Gastroesophageal sphincter (tissue), 4 donors: ENCODE data around the gene ANKS4B. TPM values are rescaled to one million over a fixed set of nuclear protein-coding genes. Genes with fewer than 3 reads are reported as not detected.

Experiments used
- ATAC-seq: fragments of 150-250 bp; one replicate; pipeline ENCODE4 v1.9.1; 2016; ENCODE audit warnings: mild to moderate bottlenecking, moderate library complexity
- H3K27ac ChIP-seq, 4 donors: fragments of 200-600 bp; sonication (generic) in 3 of 4; 1 replicate in 3 of 4; 2 replicates in 1 of 4; pipeline ENCODE4 v1.5.1; 2016 to 2019
- H3K27me3 ChIP-seq: fragments of 200-600 bp; sonication (generic); one replicate; pipeline ENCODE4 v1.5.1; 2019
- H3K36me3 ChIP-seq, 2 donors: fragments of 200-600 bp; sonication (generic); one replicate each; pipeline ENCODE4 v1.5.1; 2019; ENCODE audit warnings: control low read depth in 1 of 2
- H3K4me1 ChIP-seq, 3 donors: fragments of 200-600 bp; sonication (generic); 1 replicate in 2 of 3; 2 replicates in 1 of 3; pipeline ENCODE4 v1.5.1; 2016 to 2019; ENCODE audit warnings: control low read depth in 2 of 3
- H3K4me3 ChIP-seq, 2 donors: fragments of 200-600 bp; sonication (generic); one replicate each; pipeline ENCODE4 v1.5.1; 2019; ENCODE audit warnings: mild to moderate bottlenecking in 1 of 2, moderate library complexity in 1 of 2
- H3K9me3 ChIP-seq, 3 donors: fragments of 200-600 bp; sonication (generic); one replicate each; pipeline ENCODE4 v1.5.1; 2017 to 2019; ENCODE audit warnings: control low read depth in 2 of 3
- EP300 ChIP-seq: sonication (generic); formaldehyde crosslinking; IDR thresholded peaks from one replicate; pipeline ENCODE4 v1.6.1; 2017; ENCODE audit warnings: antibody characterized with exemption, mild to moderate bottlenecking
- POLR2A ChIP-seq, 2 donors: fragments of 450-650 bp; IDR thresholded peaks; one replicate each; pipeline ENCODE4 v1.6.1; 2017; ENCODE audit warnings: antibody characterized with exemption in 2 of 2, mild to moderate bottlenecking in 2 of 2, moderate library complexity in 1 of 2
- POLR2AphosphoS5 ChIP-seq: sonication (generic); formaldehyde crosslinking; IDR thresholded peaks from one replicate; pipeline ENCODE4 v1.6.1; 2017; ENCODE audit warnings: antibody characterized with exemption
- WGBS, 2 donors: methylation state at CpG; one replicate each; pipeline ENCODE4 v1.1.5; 2018; ENCODE audit warnings: low coverage in 1 of 2; 5-methylcytosine and 5-hydroxymethylcytosine counted together
- total RNA-seq, 4 donors: library from RNA; depleted of rRNA; stranded (reverse); fragments of >200 nt; gene quantifications; one replicate each; pipeline ENCODE4 v1.1.0, GENCODE V29; 2016
- TF ChIP-seq, protein P1 (sequence below), 4 experiments: fragments of 200-600 bp in 2 of 4; fragments of 450-650 bp in 2 of 4; sonication (generic) in 1 of 4; IDR thresholded peaks; one replicate each; pipeline ENCODE4 v1.5.1; 2017 to 2019; ENCODE audit warnings: antibody characterized with exemption in 4 of 4, mild to moderate bottlenecking in 2 of 4, moderate library complexity in 2 of 4

Gene ANKS4B
- total RNA-seq, 4 donors from 2014 or later, result not detected

- no peak for ATAC-seq
- Histone ChIP-seq H3K36me3 (peaks cover 0 to 22% of the 10 kb centered on the region in 2 donors), H3K4me3 (no peak overlapping the region), H3K27me3 (no peaks in the 10 kb centered on the region), H3K27ac (no peak overlapping the region), H3K9me3 (no peaks in the 10 kb centered on the region), H3K4me1 (peaks cover 0 to 7% (median 0%) of the 10 kb centered on the region in 3 donors)
- 56 to 67% methylated on average over 3 to 4 of the region's 4 CpGs for WGBS, 2 donors
- TF ChIP-seq POLR2A (IDR thresholded peaks at IDR 0.05) (no peak), POLR2AphosphoS5 (no peak), EP300 (no peak)
- TF ChIP-seq, protein P1, sequence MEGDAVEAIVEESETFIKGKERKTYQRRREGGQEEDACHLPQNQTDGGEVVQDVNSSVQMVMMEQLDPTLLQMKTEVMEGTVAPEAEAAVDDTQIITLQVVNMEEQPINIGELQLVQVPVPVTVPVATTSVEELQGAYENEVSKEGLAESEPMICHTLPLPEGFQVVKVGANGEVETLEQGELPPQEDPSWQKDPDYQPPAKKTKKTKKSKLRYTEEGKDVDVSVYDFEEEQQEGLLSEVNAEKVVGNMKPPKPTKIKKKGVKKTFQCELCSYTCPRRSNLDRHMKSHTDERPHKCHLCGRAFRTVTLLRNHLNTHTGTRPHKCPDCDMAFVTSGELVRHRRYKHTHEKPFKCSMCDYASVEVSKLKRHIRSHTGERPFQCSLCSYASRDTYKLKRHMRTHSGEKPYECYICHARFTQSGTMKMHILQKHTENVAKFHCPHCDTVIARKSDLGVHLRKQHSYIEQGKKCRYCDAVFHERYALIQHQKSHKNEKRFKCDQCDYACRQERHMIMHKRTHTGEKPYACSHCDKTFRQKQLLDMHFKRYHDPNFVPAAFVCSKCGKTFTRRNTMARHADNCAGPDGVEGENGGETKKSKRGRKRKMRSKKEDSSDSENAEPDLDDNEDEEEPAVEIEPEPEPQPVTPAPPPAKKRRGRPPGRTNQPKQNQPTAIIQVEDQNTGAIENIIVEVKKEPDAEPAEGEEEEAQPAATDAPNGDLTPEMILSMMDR (IDR thresholded peaks at IDR 0.05), result no peak
Measured at GRCh38 chr16:21186326-21186691, 47.2 kb upstream of the ANKS4B start.

DNA sequence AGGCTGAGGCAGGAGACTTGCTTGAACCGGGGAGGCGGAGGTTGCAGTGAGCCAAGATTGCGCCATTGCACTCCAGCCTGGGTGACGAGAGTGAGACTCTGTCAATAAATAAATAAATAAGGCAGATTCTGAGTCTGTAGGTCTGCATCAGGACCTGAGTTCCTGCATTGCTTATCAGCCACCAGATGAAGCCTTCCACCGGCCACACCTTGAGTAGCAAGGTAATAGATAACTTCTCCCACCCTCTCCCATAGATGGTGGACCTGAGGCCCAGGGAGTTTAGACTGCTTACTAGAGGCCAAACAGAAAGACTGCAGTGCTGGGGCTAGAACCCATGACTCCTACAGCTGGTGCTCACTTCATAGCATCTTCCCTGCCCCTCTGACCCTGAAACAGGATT, 44.2 kb upstream of the ANKS4B start:
- Histone ChIP-seq H3K36me3 (no peaks in the 10 kb centered on the region), H3K9me3 (no peaks in the 10 kb centered on the region), H3K4me3 (no peak overlapping the region), H3K27ac (no peak overlapping the region), H3K4me1 (peaks cover 0 to 7% (median 0%) of the 10 kb centered on the region in 3 donors), H3K27me3 (no peaks in the 10 kb centered on the region)
- no peak for ATAC-seq
- 79 to 100% methylated on average over 2 to 5 of the region's 5 CpGs for WGBS, 2 donors
- no peak for TF ChIP-seq POLR2A (IDR thresholded peaks at IDR 0.05)
- TF ChIP-seq, protein P1 (IDR thresholded peaks at IDR 0.05), result no peak
- no peak for TF ChIP-seq POLR2AphosphoS5

DNA sequence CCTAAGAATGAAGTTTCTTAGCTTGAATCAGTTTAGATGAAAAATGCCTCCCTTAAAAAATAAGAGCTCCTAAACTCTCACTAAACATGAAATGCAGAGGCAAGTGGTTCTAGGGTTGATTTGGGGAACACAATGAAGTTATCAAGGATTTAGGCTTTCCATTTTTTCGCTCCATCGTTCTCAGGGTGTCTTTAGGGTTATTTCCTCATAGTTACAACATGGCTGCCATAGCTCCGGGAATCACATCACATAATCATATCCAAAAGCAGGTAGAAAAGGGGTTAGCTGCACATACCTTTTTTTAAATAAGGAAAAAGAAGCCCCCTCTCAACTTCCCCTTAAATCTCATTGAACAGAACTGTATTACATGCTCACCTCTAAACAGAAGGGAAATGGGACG, 43.5 kb upstream of the ANKS4B start:
- Histone ChIP-seq H3K27me3 (no peaks in the 10 kb centered on the region), H3K4me1 (peaks cover 0 to 7% (median 0%) of the 10 kb centered on the region in 3 donors), H3K36me3 (no peaks in the 10 kb centered on the region), H3K27ac (no peak overlapping the region), H3K9me3 (no peaks in the 10 kb centered on the region), H3K4me3 (no peak overlapping the region)
- WGBS, 2 donors, result 89 to 95% methylated on average over 3 to 4 of the region's 4 CpGs
- ATAC-seq, result no peak
- TF ChIP-seq, protein P1 (IDR thresholded peaks at IDR 0.05), result no peak
- no peak for TF ChIP-seq POLR2A (IDR thresholded peaks at IDR 0.05)
- TF ChIP-seq EP300, result no peak
- no peak for TF ChIP-seq POLR2AphosphoS5

GRCh38 chr16:21190599-21190998, 42.9 kb upstream of the ANKS4B start:
- Histone ChIP-seq H3K27ac (no peak overlapping the region), H3K36me3 (no peaks in the 10 kb centered on the region), H3K9me3 (no peaks in the 10 kb centered on the region), H3K4me3 (no peak overlapping the region), H3K27me3 (no peaks in the 10 kb centered on the region), H3K4me1 (peaks cover 0 to 7% (median 0%) of the 10 kb centered on the region in 3 donors)
- no peak for ATAC-seq
- TF ChIP-seq POLR2A (IDR thresholded peaks at IDR 0.05) (no peak), EP300 (no peak), POLR2AphosphoS5 (no peak)
- TF ChIP-seq, protein P1 (IDR thresholded peaks at IDR 0.05), result no peak

DNA sequence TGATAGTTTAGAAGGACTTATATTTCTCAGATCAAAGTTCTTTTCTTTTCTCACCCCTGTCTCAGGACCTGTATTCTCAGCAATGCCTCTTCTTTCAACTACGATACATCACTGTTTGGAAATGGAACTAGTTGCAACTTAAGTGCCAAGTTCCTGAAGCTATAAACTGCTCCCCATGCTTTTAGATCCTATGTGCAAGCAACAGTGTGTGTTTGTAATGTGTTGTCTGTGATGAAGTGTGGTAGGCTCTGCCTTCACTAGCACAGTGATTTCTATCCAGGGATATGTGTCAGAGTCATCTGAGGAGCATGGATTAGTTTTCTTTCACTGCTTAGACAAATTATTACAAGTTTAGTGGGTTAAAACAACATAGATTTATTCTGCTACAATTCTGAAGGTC, 40.5 kb upstream of the ANKS4B start:
- Histone ChIP-seq H3K36me3 (no peaks in the 10 kb centered on the region), H3K27me3 (no peaks in the 10 kb centered on the region), H3K4me1 (peaks cover 0 to 7% (median 0%) of the 10 kb centered on the region in 3 donors), H3K27ac (no peak overlapping the region), H3K9me3 (no peaks in the 10 kb centered on the region), H3K4me3 (no peak overlapping the region)
- TF ChIP-seq, protein P1 (IDR thresholded peaks at IDR 0.05), result no peak
- no peak for TF ChIP-seq POLR2A (IDR thresholded peaks at IDR 0.05)
- no peak for TF ChIP-seq POLR2AphosphoS5
- no peak for TF ChIP-seq EP300
- no peak for ATAC-seq
- whole genome bisulfite sequencing, 2 donors, result 60 to 63% methylated on average over 1 of the region's 1 CpG
